BJ (cell line): ENCODE data around the gene ISOC2. TPM values are rescaled to one million over a fixed set of nuclear protein-coding genes. Genes with fewer than 3 reads are reported as not detected.

ENCODE experiments used
- CTCF ChIA-PET: fragments of 350-600 bp; formaldehyde crosslinking; extraction: SDS; loops from one replicate; lab custom pipeline; 2021; ENCODE audit warnings: antibody characterized with exemption, inconsistent platforms; lab: Yijun Ruan, JAX
- POLR2A ChIA-PET: fragments of 300-600 bp; sonication (Branson Sonifier 250); formaldehyde crosslinking; extraction: SDS; loops from one replicate; lab custom pipeline; 2021; ENCODE audit warnings: antibody characterized with exemption; lab: Charles Lee
- DNase-seq: peaks from one replicate; pipeline ENCODE4 v3.0.0-alpha.2; 2011; ENCODE audit warnings: low read depth
- H3K27me3 ChIP-seq: 2 replicates; pipeline ENCODE4 v1.6.0; 2011; ENCODE audit warnings: low read length; ENCODE audit not compliant: control insufficient read depth, insufficient read depth
- H3K36me3 ChIP-seq: 2 replicates; pipeline ENCODE4 v1.5.1; 2011; ENCODE audit warnings: low read length; ENCODE audit not compliant: control insufficient read depth, insufficient read depth
- H3K4me3 ChIP-seq: 2 replicates; pipeline ENCODE4 v1.5.1; 2011; ENCODE audit warnings: low read depth, mild to moderate bottlenecking, control low read depth, low read length
- polyA plus RNA-seq: library from polyadenylated mRNA; depleted of rRNA; stranded (reverse); fragments of >200 nt; gene quantifications from 2 replicates; pipeline ENCODE4 v1.2.3, GENCODE V29; 2011
- TF ChIP-seq, protein P1 (sequence below): IDR thresholded peaks from 2 replicates; pipeline ENCODE4 v1.5.1; 2011; ENCODE audit warnings: low read depth, mild to moderate bottlenecking, control low read depth, inconsistent platforms, low read length, moderate library complexity; ENCODE audit not compliant: insufficient read depth

The ISOC2 gene
- polyA plus RNA-seq, 1 experiment: 123 TPM

DNA sequence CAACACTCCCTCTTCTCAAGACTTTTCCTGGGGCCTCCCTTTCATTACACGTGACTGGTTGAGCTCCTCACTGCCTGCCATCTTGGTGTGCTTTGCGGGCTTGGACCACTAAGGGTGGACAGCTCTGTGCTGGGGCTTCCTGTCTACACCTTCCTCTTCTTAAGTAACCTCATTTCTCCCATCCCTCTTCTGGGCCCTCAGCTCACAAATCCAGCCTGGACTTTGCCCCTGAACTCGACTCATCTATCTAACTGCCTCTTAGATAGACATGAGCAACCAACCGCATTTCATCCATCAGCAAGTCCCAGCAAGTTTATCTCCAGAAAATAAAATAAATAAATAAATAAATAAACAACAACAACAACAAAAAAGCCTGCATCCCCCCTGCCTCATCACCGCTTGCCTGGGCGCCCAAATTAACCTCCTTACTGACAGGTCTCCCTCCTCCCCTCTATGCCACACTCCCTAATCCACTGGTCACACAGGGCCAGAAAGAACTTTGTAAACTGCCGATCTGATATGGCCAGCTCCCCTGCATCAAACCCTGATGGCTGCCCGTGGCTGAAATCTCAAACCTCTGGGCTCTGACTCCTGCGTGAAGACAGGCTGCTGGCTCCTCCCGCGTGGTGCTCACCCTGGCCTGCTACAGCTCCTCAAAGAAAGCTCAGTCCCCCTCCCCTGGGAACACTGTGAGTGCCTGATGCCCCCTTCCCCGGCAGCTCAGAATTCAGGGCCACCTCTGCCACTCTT is 7.8 kb downstream of the ISOC2 start:
- CTCF ChIA-PET: interaction anchor here (0.6 to 2.1 kb wide), 12 partner anchors 9 to 317 kb away, joined by 3 to 10 read pairs (median 4); partner anchors contain the start of genes NAT14, SSC5D and ZNF628
- Histone ChIP-seq H3K27me3 (peaks cover 16% of the 10 kb centered on the region), H3K36me3 (peaks cover 3% of the 10 kb centered on the region), H3K4me3 (no peak overlapping the region)
- no peak for DNase-seq
- POLR2A ChIA-PET: interaction anchor here (0.5 kb wide), 2 partner anchors 34 to 333 kb away, joined by 3 to 10 read pairs; no protein-coding TSS in a partner anchor
- TF ChIP-seq, protein P1, sequence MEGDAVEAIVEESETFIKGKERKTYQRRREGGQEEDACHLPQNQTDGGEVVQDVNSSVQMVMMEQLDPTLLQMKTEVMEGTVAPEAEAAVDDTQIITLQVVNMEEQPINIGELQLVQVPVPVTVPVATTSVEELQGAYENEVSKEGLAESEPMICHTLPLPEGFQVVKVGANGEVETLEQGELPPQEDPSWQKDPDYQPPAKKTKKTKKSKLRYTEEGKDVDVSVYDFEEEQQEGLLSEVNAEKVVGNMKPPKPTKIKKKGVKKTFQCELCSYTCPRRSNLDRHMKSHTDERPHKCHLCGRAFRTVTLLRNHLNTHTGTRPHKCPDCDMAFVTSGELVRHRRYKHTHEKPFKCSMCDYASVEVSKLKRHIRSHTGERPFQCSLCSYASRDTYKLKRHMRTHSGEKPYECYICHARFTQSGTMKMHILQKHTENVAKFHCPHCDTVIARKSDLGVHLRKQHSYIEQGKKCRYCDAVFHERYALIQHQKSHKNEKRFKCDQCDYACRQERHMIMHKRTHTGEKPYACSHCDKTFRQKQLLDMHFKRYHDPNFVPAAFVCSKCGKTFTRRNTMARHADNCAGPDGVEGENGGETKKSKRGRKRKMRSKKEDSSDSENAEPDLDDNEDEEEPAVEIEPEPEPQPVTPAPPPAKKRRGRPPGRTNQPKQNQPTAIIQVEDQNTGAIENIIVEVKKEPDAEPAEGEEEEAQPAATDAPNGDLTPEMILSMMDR: no peak

DNA sequence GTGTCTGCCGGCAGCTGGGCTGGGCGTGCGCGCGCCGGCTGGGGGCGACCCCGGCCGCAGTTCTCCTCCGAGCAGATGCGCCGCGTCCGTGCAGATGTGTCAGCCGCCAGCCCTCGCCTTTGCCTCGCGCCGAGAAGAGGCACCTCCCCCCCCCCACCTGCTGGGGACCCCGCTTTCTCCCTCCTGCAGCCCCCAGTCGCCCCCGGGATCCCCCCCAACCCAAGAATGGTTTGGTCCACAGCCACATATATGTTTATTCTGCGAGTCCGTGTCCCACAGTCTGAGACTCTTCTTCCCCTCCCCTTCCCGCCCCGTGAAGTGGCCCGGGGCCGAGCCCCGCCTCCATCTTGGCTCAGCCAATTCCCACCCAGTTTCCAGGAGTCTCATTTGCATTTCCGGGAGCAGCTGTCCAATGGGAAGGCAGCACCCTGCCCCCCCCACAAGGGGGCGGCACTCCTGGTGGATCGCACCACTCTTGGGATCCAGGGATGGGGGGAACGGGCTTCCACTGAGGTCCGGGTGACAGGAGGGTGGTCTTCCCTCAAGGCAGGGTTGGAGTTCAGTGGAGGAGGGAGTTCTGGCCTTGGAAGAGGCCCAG is 8.6 kb downstream of the ISOC2 start:
- DNase-seq: peak; percentile 25
- H3K27me3 ChIP-seq: peaks cover 16% of the 10 kb centered on the region
- peaks cover 3% of the 10 kb centered on the region for H3K36me3 ChIP-seq
- POLR2A ChIA-PET: no interaction called here
- CTCF ChIA-PET: interaction anchor here (1.0 to 2.1 kb wide), 8 partner anchors 8 to 317 kb away, joined by 3 to 10 read pairs (median 5); partner anchors contain the start of genes SSC5D and ZNF628
- TF ChIP-seq, protein P1: 0 out of 2 replicates have a peak, but pooled peaks have one; percentile 27
- H3K4me3 ChIP-seq: no peak overlapping the region

GRCh38 chr19:55451965-55452748 is 9.3 kb downstream of the ISOC2 start:
- no peak for DNase-seq
- Histone ChIP-seq H3K4me3 (0 out of 2 replicates have a peak overlapping the region, but pooled peaks have one; percentile 2), H3K27me3 (peaks cover 16% of the 10 kb centered on the region), H3K36me3 (peaks cover 3% of the 10 kb centered on the region)
- TF ChIP-seq, protein P1: no peak
- ChIA-PET CTCF (interaction anchor here (0.6 to 2.1 kb wide), 5 partner anchors 16 to 311 kb away, joined by 3 to 9 read pairs (median 4); partner anchors contain the start of gene ZNF628), POLR2A (no interaction called here)

DNA sequence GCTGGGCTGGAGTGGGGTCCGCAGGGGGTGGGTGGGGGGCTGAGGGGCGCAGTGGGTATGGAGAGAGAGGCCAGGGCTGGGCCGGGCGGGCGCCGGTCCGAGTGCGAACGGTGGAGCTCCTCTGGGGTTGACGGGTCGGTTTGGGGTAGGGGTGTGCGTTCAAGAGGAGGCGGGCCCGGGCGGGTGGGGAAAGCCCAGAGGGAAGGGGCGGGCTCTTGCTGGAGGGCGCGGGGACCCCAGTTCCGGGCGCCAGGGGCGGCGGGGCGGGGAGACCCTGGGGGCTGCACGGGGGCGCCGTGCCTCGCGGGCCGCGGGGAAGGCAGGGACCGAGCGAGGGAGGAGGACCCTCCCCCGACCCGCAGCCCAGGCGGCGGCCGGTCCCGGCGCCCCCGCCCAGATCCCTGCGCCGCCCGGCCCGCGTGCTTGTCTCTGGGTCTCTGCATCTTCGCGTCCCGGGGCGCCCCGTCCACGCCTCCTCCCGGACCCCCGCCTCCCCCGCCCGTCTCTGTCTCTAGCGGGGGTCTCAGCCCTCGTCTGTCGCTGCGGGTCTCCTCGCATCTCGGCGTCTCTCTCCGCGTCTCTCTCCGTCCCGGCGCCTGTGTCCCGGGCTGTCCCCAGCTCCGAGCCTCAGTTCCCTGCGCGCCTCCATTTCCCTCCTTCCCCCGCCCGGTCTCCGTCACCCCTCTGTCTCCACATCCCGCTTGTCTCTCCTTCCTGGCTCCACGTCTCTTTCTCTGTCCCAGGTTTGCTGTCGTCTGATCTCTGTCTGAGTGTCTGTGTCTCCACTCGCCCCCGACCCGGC is 10.1 kb downstream of the ISOC2 start:
- Histone ChIP-seq H3K36me3 (peaks cover 3% of the 10 kb centered on the region), H3K4me3 (0 out of 2 replicates have a peak overlapping the region, but pooled peaks have one; percentile 2), H3K27me3 (peaks cover 16% of the 10 kb centered on the region)
- DNase-seq: no peak
- CTCF ChIA-PET: interaction anchor here (0.6 to 0.9 kb wide), 2 partner anchors 16 to 262 kb away, joined by 4 read pairs; no protein-coding TSS in a partner anchor
- POLR2A ChIA-PET: no interaction called here
- TF ChIP-seq, protein P1: no peak
